H54 (cell line): ENCODE measurements around the gene SGMS1.
"Not testable (repeated sequence)": the region's sequence is repeated elsewhere in the genome, so short reads cannot be mapped to it uniquely, and the experiment has no call there.

Experiments
- DNase-seq: peaks from one replicate; pipeline ENCODE4 v3.0.0; 2011; ENCODE audit warnings: low spot score, mixed read lengths; ENCODE audit not compliant: insufficient read length
- FAIRE-seq: peaks from 3 replicates; lab custom pipeline; 2011; peaks lifted over from hg19 to GRCh38; lab: Jason Lieb, UNC
- POLR2A ChIP-seq: IDR thresholded peaks from 2 replicates; pipeline ENCODE4 v1.6.1; 2011; ENCODE audit warnings: low read depth, mild to moderate bottlenecking, low read length

SGMS1 gene

GRCh38 chr10:50575477-50576244 is 48.1 kb downstream of the SGMS1 start:
- no peak for TF ChIP-seq POLR2A
- no peak for DNase-seq
- FAIRE-seq: peak; percentile 70

GRCh38 chr10:50574931-50575330 is 48.8 kb downstream of the SGMS1 start:
- no peak for TF ChIP-seq POLR2A
- DNase-seq (no peak), FAIRE-seq (no peak)

- FAIRE-seq: no peak
- TF ChIP-seq POLR2A: no peak
These were observed 49.5 kb downstream of the SGMS1 start for GRCh38 chr10:50574305-50574704.

GRCh38 chr10:50572017-50572491 is 51.7 kb downstream of the SGMS1 start:
- DNase-seq (no peak), FAIRE-seq (no peak)
- TF ChIP-seq POLR2A: no peak

More at GRCh38 chr10:50574305-50574704, 49.5 kb downstream of the SGMS1 start:
- no peak for DNase-seq

- not testable (repeated sequence) for DNase-seq, FAIRE-seq
These were observed 55.0 kb downstream of the SGMS1 start for GRCh38 chr10:50568750-50569149.

GRCh38 chr10:50567384-50567783 is 56.4 kb downstream of the SGMS1 start:
- DNase-seq (no peak), FAIRE-seq (no peak)
- TF ChIP-seq POLR2A: no peak

GRCh38 chr10:50566150-50566549 is 57.6 kb downstream of the SGMS1 start:
- no peak for FAIRE-seq

GRCh38 chr10:50565301-50566083 is 58.3 kb downstream of the SGMS1 start:
- FAIRE-seq (no peak), DNase-seq (no peak)
- TF ChIP-seq POLR2A: no peak

More at GRCh38 chr10:50566150-50566549, 57.6 kb downstream of the SGMS1 start:
- DNase-seq: no peak
- TF ChIP-seq POLR2A: no peak

- DNase-seq: no peak
- no peak for TF ChIP-seq POLR2A
- FAIRE-seq: no peak
These were observed 59.9 kb downstream of the SGMS1 start for GRCh38 chr10:50563906-50564305.

GRCh38 chr10:50561816-50562215 is 61.9 kb downstream of the SGMS1 start:
- peak; percentile 84 for FAIRE-seq
- no peak for TF ChIP-seq POLR2A
- DNase-seq: no peak

GRCh38 chr10:50561266-50561665 is 62.5 kb downstream of the SGMS1 start:
- no peak for DNase-seq
- no peak for FAIRE-seq
- TF ChIP-seq POLR2A: no peak

GRCh38 chr10:50560370-50560769 is 63.4 kb downstream of the SGMS1 start:
- no peak for FAIRE-seq

GRCh38 chr10:50558371-50558770 is 65.4 kb downstream of the SGMS1 start:
- no peak for TF ChIP-seq POLR2A
- no peak for DNase-seq
- FAIRE-seq: no peak

More at GRCh38 chr10:50560370-50560769, 63.4 kb downstream of the SGMS1 start:
- no peak for TF ChIP-seq POLR2A
- no peak for DNase-seq

GRCh38 chr10:50557130-50557682 is 66.5 kb downstream of the SGMS1 start:
- FAIRE-seq: no peak
- no peak for DNase-seq

More at GRCh38 chr10:50557130-50557682, 66.5 kb downstream of the SGMS1 start:
- TF ChIP-seq POLR2A: no peak
